K562 (cell line): Measurements from ENCODE around the gene RGL4. TPM values are rescaled to one million over a fixed set of nuclear protein-coding genes. Genes with fewer than 3 reads are reported as not detected.

ENCODE experiments used
- ATAC-seq: fragments of 200-7000 bp; cut with Tn5 transposase; 3 replicates; pipeline ENCODE4 v1.9.1; 2020; ENCODE audit warnings: moderate library complexity
- BruUV-seq: library from RNA; stranded (reverse); fragments of 400-500 nt; replicated peaks from 2 replicates; lab custom pipeline; 2021; lab: Mats Ljungman, UMichigan
- CTCF ChIA-PET: fragments of 300-600 bp; formaldehyde crosslinking; extraction: SDS; loops from one replicate; lab custom pipeline; 2021; ENCODE audit warnings: low intra/inter-chr PET ratio; lab: Yijun Ruan, JAX
- POLR2A ChIA-PET: fragments of 300-600, 350-650 bp; sonication (Branson Sonifier 250); formaldehyde crosslinking; extraction: SDS; loops from one replicate; lab custom pipeline; 2021; ENCODE audit warnings: antibody characterized with exemption, inconsistent platforms; lab: Yijun Ruan, JAX
- DNase-seq, 4 experiments: peaks; one replicate each; pipeline versions ENCODE4 v3.0.0 to v3.0.0-alpha.2; 2011 to 2018; ENCODE audit warnings: low spot score in 3 of 4, mixed read lengths in 3 of 4; ENCODE audit errors: extremely low read depth in 1 of 4
- FAIRE-seq: peaks from 2 replicates; lab custom pipeline; 2011; peaks lifted over from hg19 to GRCh38; lab: Jason Lieb, UNC
- H2AFZ ChIP-seq: 2 replicates; pipeline ENCODE4 v1.6.0; 2011; ENCODE audit warnings: low read depth, low read length, control low read depth, inconsistent platforms
- H3K27ac ChIP-seq: fragments of 200-600 bp; 3 replicates; pipeline ENCODE4 v1.8.0; 2011; ENCODE audit warnings: low read depth, mild to moderate bottlenecking, control low read depth, inconsistent platforms, low read length, moderate library complexity, mixed read lengths; ENCODE audit errors: extremely low read depth
- H3K27me3 ChIP-seq, 2 experiments: fragments of 300-600 bp in 1 of 2; 2 replicates in 1 of 2; 3 replicates in 1 of 2; pipeline versions ENCODE4 v1.6.0 to v1.8.0; 2011; ENCODE audit warnings: inconsistent platforms in 2 of 2, low read length in 2 of 2, mild to moderate bottlenecking in 1 of 2, mixed read lengths in 1 of 2, moderate library complexity in 1 of 2; ENCODE audit not compliant: control insufficient read depth in 2 of 2, insufficient read depth in 2 of 2
- H3K36me3 ChIP-seq: fragments of 300-600 bp; 3 replicates; pipeline ENCODE4 v1.8.0; 2011; ENCODE audit warnings: mild to moderate bottlenecking, low read length, inconsistent platforms; ENCODE audit not compliant: control insufficient read depth, insufficient read depth
- H3K4me1 ChIP-seq, 2 experiments: fragments of 200-600 bp in 1 of 2; replicated peaks in 1 of 2; 2 replicates in 1 of 2; 3 replicates in 1 of 2; pipeline versions ENCODE4 v1.5.1 to v1.8.0; 2011; ENCODE audit warnings: inconsistent platforms in 2 of 2, low read length in 2 of 2, mild to moderate bottlenecking in 1 of 2, mixed read lengths in 1 of 2, moderate library complexity in 1 of 2; ENCODE audit not compliant: control insufficient read depth in 2 of 2, insufficient read depth in 2 of 2
- H3K4me2 ChIP-seq: 2 replicates; pipeline ENCODE4 v1.6.1; 2011; ENCODE audit warnings: low read length, control low read depth, inconsistent platforms, mixed read lengths; ENCODE audit not compliant: insufficient read depth
- H3K4me3 ChIP-seq: fragments of 200-600 bp; sonication (generic), shearing (Covaris generic); 2 replicates; pipeline ENCODE4 v1.5.1; 2016; ENCODE audit warnings: control low read depth, inconsistent platforms
- H3K79me2 ChIP-seq: fragments of 200-600 bp; 3 replicates; pipeline ENCODE4 v1.8.0; 2011; ENCODE audit warnings: low read length, inconsistent platforms; ENCODE audit not compliant: control insufficient read depth, insufficient read depth
- H3K9ac ChIP-seq, 2 experiments: 2 replicates each; pipeline versions ENCODE4 v1.6.0 to v1.6.1; 2011; ENCODE audit warnings: low read depth in 2 of 2, low read length in 2 of 2, control low read depth in 1 of 2, inconsistent platforms in 1 of 2, mild to moderate bottlenecking in 1 of 2, mixed read lengths in 1 of 2; ENCODE audit not compliant: insufficient read depth in 1 of 2
- H3K9me1 ChIP-seq: one replicate; pipeline ENCODE4 v1.6.0; 2011; ENCODE audit warnings: inconsistent platforms, mild to moderate bottlenecking, low read length, moderate library complexity; ENCODE audit not compliant: control insufficient read depth, insufficient read depth
- H3K9me3 ChIP-seq: replicated peaks from 2 replicates; pipeline ENCODE4 v1.5.1; 2011; ENCODE audit warnings: low read depth, low read length, inconsistent platforms; ENCODE audit not compliant: control insufficient read depth, insufficient read depth
- H4K20me1 ChIP-seq: replicated peaks from 2 replicates; pipeline ENCODE4 v1.6.1; 2011; ENCODE audit warnings: low read length, inconsistent platforms, mixed read lengths; ENCODE audit not compliant: control insufficient read depth, insufficient read depth
- ATF2 ChIP-seq: sonication (generic); formaldehyde crosslinking; IDR thresholded peaks from 2 replicates; pipeline ENCODE4 v1.8.1; 2022; ENCODE audit warnings: missing genetic modification reagents
- BRD9 ChIP-seq: fragments of 450-650 bp; IDR thresholded peaks from 2 replicates; pipeline ENCODE4 v1.6.1; 2018; ENCODE audit warnings: low read depth; ENCODE audit not compliant: partially characterized antibody
- CAMTA2 ChIP-seq: fragments of 250-450 bp; sonication (Bioruptor Pico); conservative IDR thresholded peaks from 2 replicates; pipeline ENCODE4 v1.5.1; 2022
- DMBX1 ChIP-seq: fragments of 250-450 bp; sonication (Bioruptor Pico); IDR thresholded peaks from 2 replicates; pipeline ENCODE4 v1.8.0; 2022; ENCODE audit warnings: inconsistent platforms, mild to moderate bottlenecking, moderate library complexity, borderline replicate concordance
- IFI16 ChIP-seq: fragments of 250-450 bp; sonication (Bioruptor Pico); IDR thresholded peaks from 2 replicates; pipeline ENCODE4 v2.1.2; 2022; ENCODE audit warnings: mild to moderate bottlenecking, inconsistent platforms
- PCBP2 ChIP-seq: fragments of 200-400 bp; formaldehyde crosslinking; IDR thresholded peaks from 2 replicates; pipeline ENCODE4 v1.6.1; 2018; ENCODE audit warnings: low read length, low read depth, mild to moderate bottlenecking, moderate library complexity; ENCODE audit not compliant: poor library complexity, severe bottlenecking
- ZBTB26 ChIP-seq: fragments of 450-650 bp; formaldehyde crosslinking; IDR thresholded peaks from 2 replicates; pipeline ENCODE4 v1.4.0; 2022; ENCODE audit warnings: missing genetic modification characterization
- WGBS: fragments of 100-300 bp; shearing (Covaris generic); methylation state at CpG from one replicate; pipeline ENCODE4 v1.1.6; 2016; ENCODE audit warnings: low coverage, mixed read lengths; ENCODE audit not compliant: insufficient coverage; ENCODE audit errors: missing lambda C conversion rate; 5-methylcytosine and 5-hydroxymethylcytosine counted together
- in situ Hi-C: fragments of 300-500 bp; cut with MboI; formaldehyde crosslinking; loops from 4 replicates; pipeline ENCODE4 v1.15.0; 2018; ENCODE audit warnings: inconsistent platforms, mixed read lengths
- intact Hi-C: fragments of 100-400 bp; cut with micrococcal nuclease; formaldehyde crosslinking; loops from 2 replicates; pipeline ENCODE4 v1.14.2; 2022
- polyA plus RNA-seq, 8 experiments: library from polyadenylated mRNA; depleted of rRNA in 4 of 8; stranded (reverse) in 5 of 8; unstranded in 3 of 8; fragments of >200 nt; fragmentation: Nextera tagmentation in 2 of 8; fragmentation: Illumina TruSeq in 1 of 8; extraction: Ambion mirVana in 2 of 8; extraction: Trizol in 1 of 8; gene quantifications; 2 replicates each; pipeline versions ENCODE4 v1.2.1 to v1.2.3, GENCODE V29; 2011 to 2014; ENCODE audit warnings: inconsistent platforms in 1 of 8, missing spikeins in 1 of 8
- total RNA-seq, 7 experiments: library from RNA; depleted of rRNA in 6 of 7; stranded (reverse); fragments of >200 nt in 6 of 7; fragmentation: Illumina TruSeq in 2 of 7; extraction: Trizol in 2 of 7; gene quantifications; 2 replicates each; pipeline versions ENCODE4 v1.2.1 to v1.2.3, GENCODE V29; 2011 to 2021; ENCODE audit warnings: low replicate concordance in 1 of 7
- TF ChIP-seq, protein P1 (sequence below): fragments of 250-450 bp; sonication (Bioruptor Pico); IDR thresholded peaks from 2 replicates; pipeline ENCODE4 v1.5.0; 2021
- TF ChIP-seq, protein P2 (sequence below): fragments of 250-450 bp; sonication (Bioruptor Pico); IDR thresholded peaks from 2 replicates; pipeline ENCODE4 v1.4.0; 2020; ENCODE audit warnings: mild to moderate bottlenecking

The RGL4 gene
- total and polyA plus RNA-seq, 9 of the 15 experiments (the other 6 are each of a cell fraction or from before 2014, with no cell fraction given): not detected

DNA sequence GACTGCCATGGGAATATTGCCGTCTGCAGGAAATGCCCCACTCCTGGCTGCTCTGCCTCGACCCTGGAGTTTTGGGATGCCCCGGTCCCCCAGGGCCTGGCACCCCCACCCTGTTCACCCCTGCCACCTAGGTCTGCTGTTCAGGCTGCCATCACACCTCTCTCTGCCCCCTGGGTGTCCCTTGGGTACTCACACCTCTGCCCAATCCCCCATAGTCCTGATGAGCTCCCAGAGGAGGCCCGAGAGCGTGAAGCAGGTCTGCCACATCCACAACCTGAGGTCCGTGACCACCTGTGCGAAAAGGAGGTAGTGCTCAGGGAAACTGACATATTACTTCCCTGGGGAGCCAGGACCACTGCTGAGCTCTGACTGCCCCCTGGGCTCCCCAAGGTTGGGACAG is 38.5 kb upstream of the RGL4 start:
- no peak overlapping the region for H3K4me3 ChIP-seq
- in situ Hi-C loops: no loop called here
- H3K27me3 ChIP-seq: no peaks in the 10 kb centered on the region
- 80% methylated on average over 2 of the region's 7 CpGs for WGBS
- no peaks in the 10 kb centered on the region for H4K20me1 ChIP-seq
- no peak overlapping the region for H3K4me2 ChIP-seq
- FAIRE-seq: no peak
- no peaks in the 10 kb centered on the region for H3K9me3 ChIP-seq
- no peak for DNase-seq
- intact Hi-C loops: no loop called here
- no peak overlapping the region for H3K9ac ChIP-seq
- peaks cover 8% of the 10 kb centered on the region; the same call in 1 of the 3 replicates for H3K36me3 ChIP-seq
- no peak overlapping the region for H2AFZ ChIP-seq
- no peaks in the 10 kb centered on the region for H3K4me1 ChIP-seq
- BruUV-seq: no TSS peak
- no peak for TF ChIP-seq BRD9
- peaks cover 2% of the 10 kb centered on the region for H3K9me1 ChIP-seq
- ChIA-PET CTCF (no interaction called here), POLR2A (interaction anchor here (0.6 kb wide), 1 partner anchor 38 kb away, joined by 3 read pairs; no protein-coding TSS in a partner anchor)
- no peaks in the 10 kb centered on the region for H3K79me2 ChIP-seq
- no peak overlapping the region for H3K27ac ChIP-seq
- no peak for ATAC-seq

DNA sequence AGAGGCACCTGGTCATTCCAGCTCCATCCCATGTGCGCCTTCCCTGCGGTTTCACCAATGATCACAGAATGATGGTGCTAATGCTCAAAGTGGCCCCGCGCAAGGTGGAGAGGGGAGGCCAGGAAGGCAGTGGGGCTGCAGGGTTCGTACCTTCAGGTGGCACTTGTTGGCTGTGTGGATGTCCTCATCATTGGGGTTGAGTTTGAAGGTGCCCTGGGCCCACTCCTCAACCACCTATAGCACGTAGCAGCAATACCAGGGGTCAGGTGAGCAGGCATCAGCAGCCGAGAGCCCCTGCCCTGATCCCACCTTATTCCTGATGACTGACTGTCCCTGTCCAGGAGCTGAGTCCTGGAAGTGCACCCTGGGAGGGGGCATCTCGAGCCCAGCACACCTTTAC is 38.1 kb upstream of the RGL4 start:
- no peak for FAIRE-seq
- Histone ChIP-seq H3K36me3 (peaks cover 8% of the 10 kb centered on the region; the same call in 1 of the 3 replicates), H3K4me3 (no peak overlapping the region), H3K79me2 (no peaks in the 10 kb centered on the region), H3K9me3 (no peaks in the 10 kb centered on the region), H3K9me1 (peaks cover 2% of the 10 kb centered on the region), H3K4me1 (no peaks in the 10 kb centered on the region), H3K4me2 (no peak overlapping the region), H4K20me1 (no peaks in the 10 kb centered on the region), H3K27me3 (no peaks in the 10 kb centered on the region), H3K9ac (no peak overlapping the region), H2AFZ (no peak overlapping the region), H3K27ac (no peak overlapping the region)
- intact Hi-C loops (no loop called here), in situ Hi-C loops (no loop called here)
- ChIA-PET CTCF (no interaction called here), POLR2A (interaction anchor here (0.6 kb wide), 1 partner anchor 37 kb away, joined by 3 read pairs; no protein-coding TSS in a partner anchor)
- no peak for ATAC-seq
- no peak for DNase-seq
- no TSS peak for BruUV-seq
- 89% methylated on average over 8 of the region's 8 CpGs for WGBS
- TF ChIP-seq CAMTA2 (CRISPR knock-in tag): no peak
- TF ChIP-seq DMBX1 (CRISPR knock-in tag): no peak
- no peak for TF ChIP-seq ATF2 (CRISPR knock-in tag)
- TF ChIP-seq, protein P1, sequence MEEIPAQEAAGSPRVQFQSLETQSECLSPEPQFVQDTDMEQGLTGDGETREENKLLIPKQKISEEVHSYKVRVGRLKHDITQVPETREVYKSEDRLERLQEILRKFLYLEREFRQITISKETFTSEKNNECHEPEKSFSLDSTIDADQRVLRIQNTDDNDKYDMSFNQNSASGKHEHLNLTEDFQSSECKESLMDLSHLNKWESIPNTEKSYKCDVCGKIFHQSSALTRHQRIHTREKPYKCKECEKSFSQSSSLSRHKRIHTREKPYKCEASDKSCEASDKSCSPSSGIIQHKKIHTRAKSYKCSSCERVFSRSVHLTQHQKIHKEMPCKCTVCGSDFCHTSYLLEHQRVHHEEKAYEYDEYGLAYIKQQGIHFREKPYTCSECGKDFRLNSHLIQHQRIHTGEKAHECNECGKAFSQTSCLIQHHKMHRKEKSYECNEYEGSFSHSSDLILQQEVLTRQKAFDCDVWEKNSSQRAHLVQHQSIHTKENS: no peak
- TF ChIP-seq IFI16 (CRISPR knock-in tag): no peak
- TF ChIP-seq, protein P2, sequence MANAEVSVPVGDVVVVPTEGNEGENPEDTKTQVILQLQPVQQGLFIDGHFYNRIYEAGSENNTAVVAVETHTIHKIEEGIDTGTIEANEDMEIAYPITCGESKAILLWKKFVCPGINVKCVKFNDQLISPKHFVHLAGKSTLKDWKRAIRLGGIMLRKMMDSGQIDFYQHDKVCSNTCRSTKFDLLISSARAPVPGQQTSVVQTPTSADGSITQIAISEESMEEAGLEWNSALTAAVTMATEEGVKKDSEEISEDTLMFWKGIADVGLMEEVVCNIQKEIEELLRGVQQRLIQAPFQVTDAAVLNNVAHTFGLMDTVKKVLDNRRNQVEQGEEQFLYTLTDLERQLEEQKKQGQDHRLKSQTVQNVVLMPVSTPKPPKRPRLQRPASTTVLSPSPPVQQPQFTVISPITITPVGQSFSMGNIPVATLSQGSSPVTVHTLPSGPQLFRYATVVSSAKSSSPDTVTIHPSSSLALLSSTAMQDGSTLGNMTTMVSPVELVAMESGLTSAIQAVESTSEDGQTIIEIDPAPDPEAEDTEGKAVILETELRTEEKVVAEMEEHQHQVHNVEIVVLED: no peak
- no peak for TF ChIP-seq PCBP2
- no peak for TF ChIP-seq ZBTB26 (CRISPR knock-in tag)
